Measurements from ENCODE around the gene SSNA1.

SSNA1 gene

GRCh38 chr9:137215196-137215986 lies 26.9 kb downstream of the SSNA1 start:
- TF ChIP-seq CTCF (IDR thresholded peaks at IDR 0.05; ENCODE audit: poor library complexity, severe bottlenecking), result no peak
- ATAC-seq (ENCODE audit: low read depth), result no peak
- Histone ChIP-seq H3K4me3 (ENCODE audit: severe bottlenecking) (no peak overlapping the region), H3K36me3 (ENCODE audit: low read depth) (peaks cover 4% of the 10 kb centered on the region; the same call in 1 of the 2 replicates), H3K27me3 (ENCODE audit: insufficient read depth, poor library complexity, severe bottlenecking) (no peaks in the 10 kb centered on the region), H3K9me3 (ENCODE audit: severe bottlenecking) (no peaks in the 10 kb centered on the region), H3K4me1 (ENCODE audit: insufficient read depth, poor library complexity, severe bottlenecking) (peaks cover 5% of the 10 kb centered on the region), H3K27ac (ENCODE audit: poor library complexity, severe bottlenecking) (no peak overlapping the region)
- DNase-seq (ENCODE audit: low spot score), result no peak

GRCh38 chr9:137216188-137216965 lies 27.9 kb downstream of the SSNA1 start:
- Histone ChIP-seq H3K4me1 (ENCODE audit: insufficient read depth, poor library complexity, severe bottlenecking) (peaks cover 5% of the 10 kb centered on the region), H3K9me3 (ENCODE audit: severe bottlenecking) (no peaks in the 10 kb centered on the region), H3K4me3 (ENCODE audit: severe bottlenecking) (no peak overlapping the region), H3K27ac (ENCODE audit: poor library complexity, severe bottlenecking) (peak overlapping the region; percentile 42), H3K27me3 (ENCODE audit: insufficient read depth, poor library complexity, severe bottlenecking) (no peaks in the 10 kb centered on the region), H3K36me3 (ENCODE audit: low read depth) (0 out of 2 replicates have a peak, but pooled peaks cover 2% of the 10 kb centered on the region)
- DNase-seq (ENCODE audit: low spot score) (no peak), ATAC-seq (ENCODE audit: low read depth) (no peak)
- no peak for TF ChIP-seq CTCF (IDR thresholded peaks at IDR 0.05; ENCODE audit: poor library complexity, severe bottlenecking)

- Histone ChIP-seq H3K9me3 (ENCODE audit: severe bottlenecking) (no peaks in the 10 kb centered on the region), H3K4me3 (ENCODE audit: severe bottlenecking) (peak overlapping the region; percentile 22), H3K27ac (ENCODE audit: poor library complexity, severe bottlenecking) (peak overlapping the region; percentile 42), H3K4me1 (ENCODE audit: insufficient read depth, poor library complexity, severe bottlenecking) (peaks cover 5% of the 10 kb centered on the region), H3K27me3 (ENCODE audit: insufficient read depth, poor library complexity, severe bottlenecking) (no peaks in the 10 kb centered on the region), H3K36me3 (ENCODE audit: low read depth) (0 out of 2 replicates have a peak, but pooled peaks cover 2% of the 10 kb centered on the region)
- ATAC-seq (ENCODE audit: low read depth) (peak; percentile 74), DNase-seq (ENCODE audit: low spot score) (no peak)
- no peak for TF ChIP-seq CTCF (IDR thresholded peaks at IDR 0.05; ENCODE audit: poor library complexity, severe bottlenecking)
These were observed 29.1 kb downstream of the SSNA1 start for GRCh38 chr9:137217276-137218211.

GRCh38 chr9:137218212-137218753 lies 29.8 kb downstream of the SSNA1 start:
- Histone ChIP-seq H3K27me3 (ENCODE audit: insufficient read depth, poor library complexity, severe bottlenecking) (no peaks in the 10 kb centered on the region), H3K9me3 (ENCODE audit: severe bottlenecking) (no peaks in the 10 kb centered on the region), H3K4me1 (ENCODE audit: insufficient read depth, poor library complexity, severe bottlenecking) (peaks cover 5% of the 10 kb centered on the region), H3K36me3 (ENCODE audit: low read depth) (0 out of 2 replicates have a peak, but pooled peaks cover 2% of the 10 kb centered on the region), H3K4me3 (ENCODE audit: severe bottlenecking) (no peak overlapping the region), H3K27ac (ENCODE audit: poor library complexity, severe bottlenecking) (peak overlapping the region; percentile 42)
- TF ChIP-seq CTCF (IDR thresholded peaks at IDR 0.05; ENCODE audit: poor library complexity, severe bottlenecking), result no peak
- DNase-seq (ENCODE audit: low spot score) (no peak), ATAC-seq (ENCODE audit: low read depth) (no peak)
